Measurements from ENCODE around the gene NT5DC3.

NT5DC3 gene

GRCh38 chr12:103807561-103808238, 33.3 kb downstream of the NT5DC3 start:
- DNase-seq = no peak

- DNase-seq = no peak
Measured at GRCh38 chr12:103806803-103807202, 34.2 kb downstream of the NT5DC3 start.

GRCh38 chr12:103805655-103806360, 35.2 kb downstream of the NT5DC3 start:
- DNase-seq = no peak

- no peak for DNase-seq
Measured at GRCh38 chr12:103803847-103804246, 37.2 kb downstream of the NT5DC3 start.

GRCh38 chr12:103802586-103802886, 38.5 kb downstream of the NT5DC3 start:
- no peak for DNase-seq

GRCh38 chr12:103801709-103802585, 39.1 kb downstream of the NT5DC3 start:
- no peak for DNase-seq

- DNase-seq = peak; percentile 36
Measured at GRCh38 chr12:103799857-103800771, 40.9 kb downstream of the NT5DC3 start.

- no peak for DNase-seq
Measured at GRCh38 chr12:103799504-103799856, 41.6 kb downstream of the NT5DC3 start.

- DNase-seq = no peak
Measured at GRCh38 chr12:103798586-103798985, 42.4 kb downstream of the NT5DC3 start.

- no peak for DNase-seq
Measured at GRCh38 chr12:103794309-103795213, 46.5 kb downstream of the NT5DC3 start.

- DNase-seq = no peak
Measured at GRCh38 chr12:103793512-103794045, 47.5 kb downstream of the NT5DC3 start.

- DNase-seq = no peak
Measured at GRCh38 chr12:103793046-103793445, 48.0 kb downstream of the NT5DC3 start.

GRCh38 chr12:103791350-103791920, 49.6 kb downstream of the NT5DC3 start:
- no peak for DNase-seq

- DNase-seq = no peak
Measured at GRCh38 chr12:103786201-103786600, 54.8 kb downstream of the NT5DC3 start.

GRCh38 chr12:103785243-103786031, 55.6 kb downstream of the NT5DC3 start:
- DNase-seq = no peak

- no peak for DNase-seq
Measured at GRCh38 chr12:103783744-103784664, 57.0 kb downstream of the NT5DC3 start.

GRCh38 chr12:103782399-103782798, 58.6 kb downstream of the NT5DC3 start:
- DNase-seq = no peak

GRCh38 chr12:103780992-103781391, 60.0 kb downstream of the NT5DC3 start:
- DNase-seq = no peak

GRCh38 chr12:103780093-103780440, 61.0 kb downstream of the NT5DC3 start:
- no peak for DNase-seq
